Pancreas (tissue), 10 donors: ENCODE measurements around the gene PDE2A. TPM values are rescaled to one million over a fixed set of nuclear protein-coding genes. Genes with fewer than 3 reads are reported as not detected.

Source experiments
- ATAC-seq, 4 donors: fragments of 200-7000 bp; cut with Tn5 transposase; one replicate each; pipeline versions ENCODE4 v1.8.0 to v1.9.1; 2020; ENCODE audit warnings: mild to moderate bottlenecking in 4 of 4, moderate library complexity in 4 of 4
- DNase-seq, 6 donors: peaks; one replicate each; pipeline ENCODE4 v3.0.0-alpha.2; 2020
- FAIRE-seq: peaks from 2 replicates; lab custom pipeline; 2012; peaks lifted over from hg19 to GRCh38; lab: Jason Lieb, UNC
- H3K27ac ChIP-seq, 4 donors: fragments of 200-600 bp; sonication (generic); 1 replicate in 3 of 4; 2 replicates in 1 of 4; pipeline versions ENCODE4 v1.5.0 to v1.8.0; 2020
- H3K27me3 ChIP-seq, 4 donors: fragments of 200-600 bp; one replicate each; pipeline ENCODE4 v1.8.0; 2021
- H3K36me3 ChIP-seq, 3 donors: fragments of 200-600 bp; sonication (generic) in 1 of 3; one replicate each; pipeline versions ENCODE4 v1.5.0 to v1.8.0; 2020 to 2021
- H3K4me1 ChIP-seq, 3 donors: fragments of 200-600 bp; one replicate each; pipeline ENCODE4 v1.8.0; 2021
- H3K4me3 ChIP-seq, 4 donors: fragments of 200-600 bp; sonication (generic) in 2 of 4; one replicate each; pipeline versions ENCODE4 v1.5.0 to v1.8.0; 2020 to 2021
- H3K9me3 ChIP-seq, 4 donors: fragments of 200-600 bp; one replicate each; pipeline ENCODE4 v1.8.0; 2021
- WGBS, 2 donors: extraction: QIAGEN DNeasy Blood & Tissue Kit; methylation state at CpG; one replicate each; pipeline ENCODE4 v1.1.7; 2013; 5-methylcytosine and 5-hydroxymethylcytosine counted together
- intact Hi-C, 3 donors: fragments of 100-400 bp; cut with DNase I; formaldehyde crosslinking; loops; one replicate each; pipeline versions ENCODE4 v1.11.1 to v1.14.2; 2022
- polyA plus RNA-seq, 2 donors: library from polyadenylated mRNA; stranded (reverse); fragments of 200-250 nt; gene quantifications; one replicate each; pipeline ENCODE4 v1.2.3, GENCODE V29; 2013
- total RNA-seq, 6 donors: library from RNA; stranded (reverse); fragmentation: NEBNext Ultra II Directional in 4 of 6; extraction: Animal tissue kit (Norgen Biotek cat#: 25700) in 4 of 6; gene quantifications; one replicate each; pipeline versions ENCODE4 v1.2.1 to v1.2.4, GENCODE V29; 2021 to 2023
- TF ChIP-seq, protein P1 (sequence below), 4 donors: fragments of 200-600 bp; sonication (generic) in 3 of 4; IDR thresholded peaks; one replicate each; pipeline versions ENCODE4 v1.5.0 to v1.8.0; 2021; ENCODE audit warnings: antibody characterized with exemption in 4 of 4
- donor health status: healthy with polysubstance abuse.
- donor health status: DM: no; HTN: no; CAD: no; lungs with moderate emphysema.
- donor health status: DM: no; HTN: no; CAD: no.
- donor health status: control.
- donor health status: control.
- donor health status: Bipolar disorder and iron deficiency.
- donor health status: DM: yes; HTN: yes; CAD: no.
- donor health status: DM: no; HTN: no; CAD: no.
- donor health status: DM: no; HTN: no; CAD: no.
- donor health status: DM: yes; HTN: yes; CAD: no.

The PDE2A gene
- total and polyA plus RNA-seq, 8 donors, result 2.1 to 16.3 (median 4.1) TPM

DNA sequence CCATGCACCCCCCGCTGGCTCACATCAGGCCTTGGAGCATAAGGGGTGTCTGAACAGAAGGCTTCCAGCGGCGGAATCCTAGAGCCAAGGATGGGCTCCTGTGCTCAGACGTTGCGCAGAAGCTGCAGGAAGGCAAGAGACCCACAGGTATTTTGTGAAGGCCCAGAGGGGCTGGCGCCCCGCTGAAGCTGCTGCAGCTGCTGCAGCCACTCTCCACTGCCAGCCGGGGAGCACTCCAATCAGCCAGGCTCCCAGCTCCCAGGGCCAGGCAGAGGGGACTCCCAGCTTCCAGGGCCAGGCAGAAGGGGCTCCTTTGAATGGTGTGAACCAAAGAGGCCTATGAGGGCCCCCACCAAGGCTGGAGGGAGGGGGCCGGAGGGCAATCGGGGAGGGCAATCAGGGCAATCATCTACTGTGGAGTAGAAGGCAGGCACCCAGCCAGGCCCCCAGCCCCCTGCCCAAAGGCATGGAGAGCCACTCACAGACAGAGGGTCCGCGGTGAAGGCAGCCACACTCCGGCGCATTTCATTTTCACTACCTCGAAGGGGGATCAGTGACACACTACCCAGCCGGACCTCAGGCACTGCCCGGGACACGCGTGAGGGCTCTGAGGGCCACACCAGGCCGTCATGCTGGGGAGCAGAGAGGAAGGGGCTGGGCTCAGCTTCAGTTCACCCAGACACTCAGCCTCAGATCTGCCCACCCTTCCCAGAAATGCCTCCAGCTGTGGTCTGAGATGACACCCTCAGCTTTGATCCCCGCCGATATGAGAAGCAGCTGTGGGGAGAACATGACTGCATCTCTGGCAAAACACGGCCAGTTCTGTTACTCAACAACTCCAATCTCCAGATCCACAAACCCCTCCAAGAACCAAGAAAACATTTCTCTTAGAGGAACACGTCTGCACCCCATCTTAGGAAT is 11.6 kb upstream of the PDE2A start:
- Histone ChIP-seq H3K27ac (no peak overlapping the region), H3K4me1 (no peaks in the 10 kb centered on the region), H3K36me3 (peaks cover 0 to 7% (median 0%) of the 10 kb centered on the region in 3 donors), H3K9me3 (no peaks in the 10 kb centered on the region), H3K27me3 (no peaks in the 10 kb centered on the region), H3K4me3 (no peak overlapping the region)
- TF ChIP-seq, protein P1, sequence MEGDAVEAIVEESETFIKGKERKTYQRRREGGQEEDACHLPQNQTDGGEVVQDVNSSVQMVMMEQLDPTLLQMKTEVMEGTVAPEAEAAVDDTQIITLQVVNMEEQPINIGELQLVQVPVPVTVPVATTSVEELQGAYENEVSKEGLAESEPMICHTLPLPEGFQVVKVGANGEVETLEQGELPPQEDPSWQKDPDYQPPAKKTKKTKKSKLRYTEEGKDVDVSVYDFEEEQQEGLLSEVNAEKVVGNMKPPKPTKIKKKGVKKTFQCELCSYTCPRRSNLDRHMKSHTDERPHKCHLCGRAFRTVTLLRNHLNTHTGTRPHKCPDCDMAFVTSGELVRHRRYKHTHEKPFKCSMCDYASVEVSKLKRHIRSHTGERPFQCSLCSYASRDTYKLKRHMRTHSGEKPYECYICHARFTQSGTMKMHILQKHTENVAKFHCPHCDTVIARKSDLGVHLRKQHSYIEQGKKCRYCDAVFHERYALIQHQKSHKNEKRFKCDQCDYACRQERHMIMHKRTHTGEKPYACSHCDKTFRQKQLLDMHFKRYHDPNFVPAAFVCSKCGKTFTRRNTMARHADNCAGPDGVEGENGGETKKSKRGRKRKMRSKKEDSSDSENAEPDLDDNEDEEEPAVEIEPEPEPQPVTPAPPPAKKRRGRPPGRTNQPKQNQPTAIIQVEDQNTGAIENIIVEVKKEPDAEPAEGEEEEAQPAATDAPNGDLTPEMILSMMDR (IDR thresholded peaks at IDR 0.05), result no peak
- intact Hi-C loops, result loop anchor here in 1 of 3 donors (10.0 kb wide), 1 partner anchor 221 kb away; no protein-coding TSS in a partner anchor
- ATAC-seq, result no peak
- no peak for DNase-seq
- WGBS, 2 donors, result 80% methylated on average over 24 of the region's 24 CpGs
- no peak for FAIRE-seq

DNA sequence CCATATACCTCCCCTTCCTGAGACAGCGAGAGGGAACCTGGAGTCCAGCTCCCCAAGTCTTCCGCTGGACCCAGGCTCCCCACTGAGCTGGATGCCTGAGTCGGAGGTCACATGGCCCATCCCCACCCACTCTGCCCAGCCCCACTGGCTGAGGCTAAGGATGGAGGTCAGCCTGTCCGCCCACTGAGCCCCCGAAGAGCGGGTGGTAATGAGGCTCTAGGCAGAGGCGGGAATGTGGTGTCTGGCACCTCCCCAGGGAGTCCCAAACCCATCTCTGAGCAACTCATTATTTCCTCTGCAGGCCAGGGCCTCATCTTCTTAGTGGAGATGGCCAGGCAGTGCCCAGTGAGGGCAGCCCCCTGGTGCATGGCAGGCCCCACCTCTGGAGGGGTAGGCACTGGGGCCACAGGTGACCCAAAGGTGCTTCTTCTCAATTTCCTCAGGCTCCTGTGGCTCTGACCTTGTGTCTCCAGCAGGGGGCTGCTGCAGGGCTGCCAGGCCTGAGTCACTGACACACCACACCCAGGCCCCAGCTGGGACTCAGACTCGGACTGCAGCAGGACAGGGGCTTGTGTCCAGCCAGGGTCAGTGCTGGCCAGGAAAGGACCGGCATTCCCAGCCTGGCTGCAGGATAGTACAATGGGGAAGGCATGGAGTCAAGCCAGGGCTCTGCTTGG is 10.2 kb upstream of the PDE2A start:
- TF ChIP-seq, protein P1 (IDR thresholded peaks at IDR 0.05), result peak; percentile 27 to 35 (median 32)

DNA sequence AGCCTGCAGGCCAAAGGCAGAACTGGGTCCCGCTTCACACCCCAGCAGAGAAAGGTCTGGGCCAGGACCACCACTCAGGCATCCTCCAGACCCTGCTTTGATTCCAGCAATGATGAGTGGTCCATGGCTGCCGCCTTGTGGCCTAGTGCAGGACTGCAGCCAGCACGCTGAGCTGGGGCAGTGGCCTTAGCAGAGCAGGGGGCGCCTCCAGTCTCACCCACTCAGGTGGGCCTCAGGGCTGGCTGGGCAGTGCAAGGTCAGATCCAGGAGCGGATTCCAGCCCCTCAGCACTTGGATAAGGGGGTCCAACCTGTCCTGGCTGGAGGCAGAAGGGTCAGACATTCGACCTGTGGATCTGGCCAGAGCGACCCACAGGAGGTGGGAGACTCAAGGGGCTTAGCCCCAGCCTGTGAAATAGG is 9.6 kb upstream of the PDE2A start:
- no peak overlapping the region for H3K27ac ChIP-seq

More for the DNA sequence above, 10.2 kb upstream of the PDE2A start:
- Histone ChIP-seq H3K4me3 (no peak overlapping the region), H3K27me3 (no peaks in the 10 kb centered on the region), H3K36me3 (peaks cover 0 to 5% (median 0%) of the 10 kb centered on the region in 3 donors), H3K27ac (no peak overlapping the region), H3K9me3 (no peaks in the 10 kb centered on the region), H3K4me1 (no peaks in the 10 kb centered on the region)
- FAIRE-seq (no peak), DNase-seq (peak in 5 of 6 donors; percentile 21 to 81 (median 48)), ATAC-seq (peak; percentile 58 to 73 (median 70))
- intact Hi-C loops, result loop anchor here in 1 of 3 donors (10.0 kb wide), 1 partner anchor 220 kb away; no protein-coding TSS in a partner anchor
- 67 to 69% methylated on average over 9 of the region's 9 CpGs for WGBS, 2 donors

DNA sequence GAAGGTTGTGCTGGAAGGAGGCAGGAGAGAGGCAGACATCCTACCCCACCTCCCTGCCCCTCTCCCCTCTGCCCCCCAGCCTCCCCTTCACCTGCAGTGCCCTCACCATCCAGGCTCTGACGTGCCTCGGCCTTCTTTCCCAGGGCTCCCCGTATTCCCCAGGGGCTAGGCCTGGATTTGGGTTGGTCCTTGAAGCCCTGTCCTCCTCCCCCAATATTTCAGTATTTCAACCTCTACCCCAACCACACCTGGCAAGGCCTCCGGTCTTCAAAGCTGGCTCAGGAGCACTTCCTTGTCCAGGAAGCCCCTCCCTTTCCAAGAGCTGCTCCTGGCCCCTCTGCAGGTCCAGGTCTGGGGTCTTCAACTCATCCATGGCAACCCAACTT is 8.6 kb upstream of the PDE2A start:
- no peak for DNase-seq
- TF ChIP-seq, protein P1 (IDR thresholded peaks at IDR 0.05), result no peak
- WGBS, 2 donors, result 53 to 64% methylated on average over 4 of the region's 4 CpGs
- Histone ChIP-seq H3K27ac (no peak overlapping the region), H3K4me3 (no peak overlapping the region), H3K4me1 (no peaks in the 10 kb centered on the region), H3K9me3 (no peaks in the 10 kb centered on the region), H3K27me3 (peaks cover 0 to 2% (median 0%) of the 10 kb centered on the region in 4 donors), H3K36me3 (peaks cover 0 to 2% (median 0%) of the 10 kb centered on the region in 3 donors)
- ATAC-seq, result no peak
- intact Hi-C loops, result loop anchor here in 1 of 3 donors (10.0 kb wide), 1 partner anchor 218 kb away; no protein-coding TSS in a partner anchor
- no peak for FAIRE-seq

More for the DNA sequence above, 9.6 kb upstream of the PDE2A start:
- Histone ChIP-seq H3K4me3 (no peak overlapping the region), H3K9me3 (no peaks in the 10 kb centered on the region), H3K27me3 (no peaks in the 10 kb centered on the region), H3K4me1 (no peaks in the 10 kb centered on the region), H3K36me3 (peaks cover 0 to 5% (median 0%) of the 10 kb centered on the region in 3 donors)
- 55 to 60% methylated on average over 7 of the region's 7 CpGs for WGBS, 2 donors
- FAIRE-seq, result no peak
- peak; percentile 66 to 77 (median 74) for ATAC-seq
- peak in 5 of 6 donors; percentile 27 to 88 (median 67) for DNase-seq
- TF ChIP-seq, protein P1 (IDR thresholded peaks at IDR 0.05), result peak; percentile 68 to 94 (median 86)
- intact Hi-C loops, result loop anchor here in 1 of 3 donors (10.0 kb wide), 1 partner anchor 219 kb away; no protein-coding TSS in a partner anchor
